Stimulated activated CD4-positive, alpha-beta T cell treated with anti-CD3 and anti-CD28 coated beads, Interleukin-1b, Interleukin-23, amount 100 ng/mL, for 48 hours (primary cell): ENCODE measurements around the gene GAS6.

Experiments
- DNase-seq: peaks from one replicate; pipeline ENCODE4 v3.0.0-alpha.2; 2020

The GAS6 gene

DNA sequence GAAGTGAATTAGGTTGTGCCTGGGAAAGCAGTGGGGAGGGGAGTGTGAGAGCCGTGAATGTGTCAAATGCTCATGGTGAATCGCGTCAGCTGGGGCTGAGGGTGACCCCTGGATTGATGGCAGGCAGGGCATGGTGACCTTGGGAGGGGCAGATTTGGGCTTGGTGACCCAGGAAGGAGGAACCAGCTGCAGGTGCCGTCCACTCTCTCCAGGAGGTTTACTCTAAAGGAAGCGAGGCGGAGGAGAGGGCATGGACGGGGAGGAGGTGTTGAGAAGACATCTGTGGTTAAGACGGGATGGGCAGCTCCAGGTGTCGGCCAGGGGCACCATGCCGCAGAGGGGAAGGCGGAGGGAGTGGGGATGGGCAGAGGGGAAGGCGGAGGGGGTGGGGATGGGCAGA is 76.2 kb downstream of the GAS6 start:
- no peak for DNase-seq

DNA sequence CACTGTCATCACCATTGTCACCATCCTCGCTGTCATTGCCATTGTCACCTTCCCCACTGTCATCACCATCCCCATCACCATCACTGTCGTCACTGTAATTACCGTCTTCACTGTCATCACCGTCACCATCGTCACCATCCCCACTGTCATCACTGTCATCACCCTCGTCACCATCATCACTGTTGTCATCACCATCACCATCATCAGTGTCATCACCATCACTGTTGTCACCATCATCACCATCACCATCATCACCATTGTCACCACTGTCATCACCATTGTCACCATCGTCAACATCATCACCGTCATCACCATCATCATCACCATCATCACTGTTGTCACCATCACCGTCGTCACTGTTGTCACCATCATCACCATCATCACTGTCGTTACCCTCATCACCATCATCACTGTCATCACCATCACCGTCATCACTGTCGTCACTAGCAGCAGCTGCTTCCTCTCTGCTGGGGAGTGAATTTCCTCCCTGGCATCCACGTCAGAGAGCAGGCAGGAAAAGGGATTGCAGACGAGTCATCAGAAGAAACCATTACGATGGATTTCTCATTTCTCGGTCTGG is 77.5 kb downstream of the GAS6 start:
- DNase-seq = no peak

DNA sequence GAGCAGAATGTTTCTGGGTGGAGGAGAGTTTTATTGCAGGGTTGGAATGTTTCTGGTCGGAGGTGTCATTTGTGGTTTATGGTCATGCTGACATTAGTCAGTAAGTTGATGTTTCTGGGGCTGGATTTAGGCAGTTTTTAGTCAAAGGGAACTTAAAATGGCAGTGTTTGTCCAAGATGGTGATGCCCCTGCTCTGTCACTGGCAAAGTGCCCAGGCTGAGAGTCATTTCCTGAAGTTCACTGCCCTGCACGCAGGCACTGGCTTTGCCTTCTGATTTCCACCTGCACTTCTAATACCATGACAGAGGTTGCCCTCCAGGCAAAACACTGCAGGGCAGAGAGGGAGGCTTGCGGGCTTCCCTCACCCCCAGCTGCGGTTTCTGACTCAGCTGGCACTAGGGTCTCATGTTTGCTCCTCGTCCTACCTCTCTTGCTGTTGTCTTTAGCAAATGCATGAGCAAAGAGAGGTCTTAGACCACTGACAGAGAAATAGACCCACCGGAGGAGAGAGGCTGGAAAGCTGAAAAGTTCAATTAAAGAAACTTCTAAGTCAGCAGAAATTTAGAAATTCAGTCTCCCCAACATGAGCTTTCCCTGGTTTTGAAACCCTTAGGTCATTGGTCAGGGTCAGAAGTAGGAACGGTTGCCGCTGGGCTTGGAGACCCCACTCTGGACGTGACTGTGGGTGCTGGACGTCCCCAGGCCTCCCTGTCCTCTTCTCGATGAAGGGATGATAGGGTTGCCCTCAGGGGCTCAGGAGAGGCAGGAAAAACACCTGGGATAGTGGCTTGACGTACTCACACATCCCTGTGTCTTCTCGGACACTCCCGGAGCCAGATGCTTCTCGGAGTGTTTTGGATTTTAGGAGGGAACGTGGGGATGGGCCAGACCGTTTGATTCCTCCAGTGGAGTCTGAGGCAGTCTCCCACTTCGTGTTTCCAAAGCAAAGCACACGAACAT is 78.5 kb downstream of the GAS6 start:
- DNase-seq = peak; percentile 30

DNA sequence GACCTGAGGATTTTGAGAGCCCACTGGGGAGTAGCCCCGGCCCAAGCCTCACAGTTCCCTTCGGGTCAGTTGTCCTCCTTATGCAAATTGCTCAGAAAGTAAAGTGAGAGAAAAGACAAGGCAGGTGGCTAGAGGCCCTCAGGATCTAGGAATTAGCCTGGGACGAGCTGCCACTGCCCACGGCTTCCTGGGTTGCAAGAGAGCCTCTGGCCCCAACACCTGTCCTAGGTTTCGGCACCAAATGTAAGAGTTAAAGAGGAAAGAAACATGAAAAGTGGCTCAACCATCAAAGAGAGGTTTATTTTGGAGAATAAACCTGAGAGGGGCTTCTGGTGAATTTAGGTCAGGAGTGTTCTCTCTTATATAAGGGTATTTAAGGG is 79.2 kb downstream of the GAS6 start:
- DNase-seq = no peak

DNA sequence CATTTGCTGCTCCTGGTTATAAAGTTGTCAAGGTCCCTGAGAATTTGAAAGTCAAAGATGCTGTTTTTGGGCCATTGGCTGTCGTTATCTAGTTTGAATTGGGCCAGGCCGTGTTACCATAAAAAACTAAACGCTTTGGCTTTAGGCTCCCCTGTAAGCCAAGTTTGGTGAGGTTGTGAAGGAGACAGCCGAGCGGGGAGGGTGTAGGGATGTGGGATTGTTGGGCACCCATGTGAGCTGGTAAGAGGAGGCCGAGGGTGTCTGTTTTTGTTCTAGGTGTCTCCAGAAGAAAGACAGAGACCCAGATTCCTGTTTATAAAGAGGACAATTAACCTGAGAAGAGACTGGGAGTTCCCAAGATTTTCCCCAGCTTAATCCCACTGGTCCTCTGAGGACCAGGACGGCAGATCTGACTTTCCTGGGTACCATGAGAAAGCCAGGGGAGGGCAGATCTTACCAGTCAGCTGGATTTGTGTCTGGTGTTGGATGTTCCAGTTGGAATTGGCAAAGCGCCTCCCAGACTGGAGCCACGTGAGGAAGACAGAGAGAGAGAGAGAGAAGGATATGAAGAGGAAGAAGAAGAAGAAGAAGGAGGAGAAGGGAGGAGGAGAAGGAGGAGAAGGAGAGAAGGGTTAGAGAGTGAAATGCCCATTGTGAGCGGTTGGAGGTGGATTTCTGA is 79.8 kb downstream of the GAS6 start:
- no peak for DNase-seq

DNA sequence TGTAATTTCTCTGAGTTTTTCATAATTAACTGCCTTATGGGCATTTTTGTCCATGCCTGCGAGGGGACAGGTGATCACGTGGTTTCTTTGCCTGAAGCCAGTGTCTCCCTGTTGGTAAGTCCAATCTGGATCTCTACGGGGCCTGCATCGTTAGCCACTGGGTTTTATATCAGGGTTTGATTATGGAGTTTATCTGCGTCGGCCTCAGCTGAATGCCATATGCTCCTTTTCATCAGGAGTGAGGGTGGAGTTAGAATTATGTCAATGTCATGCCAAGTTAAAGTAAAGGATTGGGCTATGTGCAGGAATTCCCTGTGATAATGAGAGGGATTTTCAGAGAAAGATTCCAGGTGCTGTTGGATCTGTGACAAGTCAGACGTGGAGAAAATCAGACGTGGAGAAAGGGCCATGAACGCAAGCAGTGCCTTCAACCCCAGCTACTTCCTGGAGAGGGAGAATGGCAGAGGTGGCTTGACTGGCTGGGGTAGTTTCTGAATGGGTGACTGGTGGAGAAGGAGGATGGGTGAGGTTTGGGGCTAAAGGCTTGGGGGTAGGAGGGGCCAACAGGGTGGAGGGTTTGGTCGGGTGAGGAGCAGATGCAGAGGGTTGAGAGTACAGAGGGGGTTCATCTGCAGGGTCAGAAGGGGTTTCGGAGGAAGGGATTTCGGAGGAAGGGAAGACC is 80.5 kb downstream of the GAS6 start:
- DNase-seq = no peak

DNA sequence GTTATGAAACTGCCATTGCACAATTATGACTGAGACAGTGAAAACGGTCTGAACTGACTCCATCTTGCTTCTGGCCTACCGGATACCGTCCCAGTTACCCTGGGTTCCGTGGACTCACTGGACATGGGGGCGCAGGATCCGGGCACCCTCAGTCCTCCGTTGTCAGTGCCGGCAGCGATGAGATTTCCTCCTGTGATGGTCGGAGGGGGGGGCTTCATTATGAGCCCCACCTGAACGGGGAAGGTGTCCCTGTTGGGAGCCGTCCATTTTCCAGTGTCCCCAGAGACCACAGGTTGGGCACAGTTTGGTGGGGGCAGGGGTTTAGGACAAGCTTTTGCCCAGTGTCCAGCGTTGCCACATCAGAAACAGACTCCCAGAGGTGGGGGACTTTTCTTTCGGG is 81.4 kb downstream of the GAS6 start:
- no peak for DNase-seq

DNA sequence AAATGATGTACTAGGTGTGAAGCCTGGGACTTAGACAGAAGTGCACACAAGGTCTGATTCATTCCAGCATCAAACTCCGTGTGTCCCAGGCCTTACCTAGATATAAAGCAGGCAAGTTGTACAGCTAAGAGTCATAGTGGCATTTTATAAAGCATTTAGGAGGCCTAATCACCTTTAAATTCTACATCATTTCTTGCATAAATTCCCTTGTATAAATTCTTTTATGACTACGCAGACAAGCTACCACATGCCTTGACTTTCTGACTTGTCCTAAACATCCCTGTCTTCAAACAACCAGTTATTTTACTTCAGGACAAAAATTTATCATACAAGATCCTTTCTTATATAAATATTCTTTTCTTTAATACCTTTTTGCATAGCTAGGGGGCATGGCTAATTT is 82.3 kb downstream of the GAS6 start:
- no peak for DNase-seq

DNA sequence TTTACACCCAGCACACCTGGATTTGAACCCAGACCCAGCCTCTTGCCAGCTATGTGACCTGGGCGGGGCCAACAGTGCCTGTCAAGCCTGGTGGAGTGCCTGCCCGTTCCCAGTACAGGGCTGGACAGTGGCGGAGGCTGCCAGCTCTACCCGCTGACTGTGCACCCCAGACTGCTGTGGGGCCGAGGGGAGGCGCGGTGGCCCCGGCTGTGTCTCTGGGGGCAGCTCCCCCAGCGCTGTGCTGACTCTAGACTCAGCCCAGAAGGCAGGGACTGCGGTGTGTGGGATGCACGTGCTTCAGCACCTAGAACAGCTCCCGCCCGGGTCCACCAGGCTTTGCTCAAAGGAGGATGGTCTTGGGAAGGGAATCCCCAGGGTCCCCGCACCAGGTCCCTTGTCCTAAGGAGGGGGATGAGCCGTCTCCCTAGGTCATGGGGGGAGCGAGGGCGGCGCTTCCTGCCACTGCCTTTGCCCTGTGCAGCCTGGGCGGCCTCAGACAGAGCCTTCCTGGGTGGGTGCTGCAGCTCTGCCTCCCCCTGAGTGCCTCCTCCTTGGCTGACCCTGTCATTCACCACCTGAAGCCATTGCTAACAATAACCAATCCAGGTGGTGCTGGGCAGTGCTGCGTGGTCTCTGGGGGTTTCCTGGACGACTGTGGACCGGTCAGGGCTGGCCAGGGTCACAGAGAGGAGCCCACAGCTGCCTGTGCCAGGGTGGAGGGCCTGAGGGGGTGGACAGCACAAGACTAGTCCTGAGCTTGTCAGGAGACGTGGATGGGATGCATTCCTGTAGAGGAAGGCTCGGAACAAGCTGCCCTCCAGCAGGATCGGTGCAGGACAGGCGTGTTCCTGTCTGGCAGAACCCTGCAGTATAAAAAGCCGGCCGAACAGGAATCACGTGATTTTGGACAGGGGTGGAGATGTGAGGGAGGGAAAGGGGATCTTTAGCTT is 86.3 kb downstream of the GAS6 start:
- DNase-seq = no peak

DNA sequence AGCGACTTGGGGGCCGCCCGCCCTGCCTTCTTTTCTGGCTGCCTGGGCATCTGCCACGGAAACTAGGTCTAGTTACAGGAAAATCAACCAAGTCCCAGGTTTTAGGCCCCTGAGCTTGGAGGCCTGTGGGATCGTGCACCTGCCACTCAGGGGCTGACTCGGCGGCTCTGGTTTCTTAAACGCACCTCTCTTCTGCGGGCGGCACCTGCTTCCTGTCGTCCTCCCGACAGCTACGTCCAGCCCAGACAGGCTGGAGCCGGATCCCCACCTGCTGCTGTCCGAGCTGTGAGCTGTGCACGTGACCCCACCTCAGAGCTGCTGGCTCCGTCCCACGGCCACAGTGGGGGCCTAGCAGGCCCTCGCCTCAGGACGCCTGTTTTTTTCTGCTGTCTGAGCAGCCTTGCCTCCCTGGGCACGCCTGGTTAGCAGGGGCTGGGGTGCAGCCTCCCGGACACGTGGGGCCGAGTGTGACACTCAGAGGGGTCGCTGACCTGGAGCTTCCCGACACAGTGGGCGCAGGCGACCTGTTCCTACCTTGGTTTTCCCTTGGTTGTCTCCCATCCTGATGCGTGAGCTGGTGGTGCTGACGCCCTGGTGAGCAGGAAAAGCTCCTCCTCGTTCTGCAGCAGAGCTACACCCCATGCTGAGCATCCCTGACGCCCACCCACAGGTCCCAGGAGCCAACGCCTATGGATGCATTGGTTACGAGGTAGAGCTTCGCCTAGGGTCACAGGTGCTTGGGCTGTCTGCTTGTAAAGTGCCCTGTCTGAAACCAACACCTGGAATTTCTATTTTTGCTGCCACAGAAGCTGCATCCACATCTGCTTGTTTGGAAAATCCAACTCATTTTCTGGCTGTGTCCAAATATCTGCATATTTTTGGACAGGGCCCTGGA is 87.4 kb downstream of the GAS6 start:
- no peak for DNase-seq

DNA sequence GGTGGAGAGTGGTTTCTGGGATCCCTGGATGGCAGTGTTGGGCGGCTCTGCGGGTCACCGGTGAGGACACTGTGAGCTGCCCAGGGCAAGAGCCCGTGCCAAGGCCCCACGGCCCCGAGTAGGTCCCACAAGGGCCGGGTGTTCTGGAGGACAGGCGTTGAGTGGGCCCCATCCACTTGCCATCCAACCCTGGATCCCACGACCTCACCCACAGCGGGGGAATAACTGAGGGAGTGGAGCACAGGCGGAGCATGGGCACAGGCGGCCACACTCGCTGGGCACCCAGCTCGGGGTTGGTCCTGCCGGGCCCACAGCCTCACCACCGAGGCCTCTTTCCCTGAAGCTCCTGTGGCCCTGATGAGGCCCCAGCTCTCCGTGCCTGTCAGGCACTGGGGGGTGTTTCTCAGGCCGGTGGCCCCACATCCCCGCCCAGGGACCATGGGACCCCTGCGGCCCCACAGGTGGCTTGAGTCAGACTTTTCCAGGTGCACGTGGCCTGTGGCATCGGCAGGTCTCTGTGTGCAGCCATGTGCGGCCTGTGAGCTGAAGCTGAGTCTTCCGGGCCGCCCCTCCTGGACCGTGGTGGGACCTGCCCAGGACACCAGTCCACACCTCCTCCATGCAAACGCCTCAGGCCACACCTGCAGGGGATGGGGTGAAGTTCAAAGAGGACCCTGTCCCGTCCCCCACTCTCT is 88.3 kb downstream of the GAS6 start:
- no peak for DNase-seq

DNA sequence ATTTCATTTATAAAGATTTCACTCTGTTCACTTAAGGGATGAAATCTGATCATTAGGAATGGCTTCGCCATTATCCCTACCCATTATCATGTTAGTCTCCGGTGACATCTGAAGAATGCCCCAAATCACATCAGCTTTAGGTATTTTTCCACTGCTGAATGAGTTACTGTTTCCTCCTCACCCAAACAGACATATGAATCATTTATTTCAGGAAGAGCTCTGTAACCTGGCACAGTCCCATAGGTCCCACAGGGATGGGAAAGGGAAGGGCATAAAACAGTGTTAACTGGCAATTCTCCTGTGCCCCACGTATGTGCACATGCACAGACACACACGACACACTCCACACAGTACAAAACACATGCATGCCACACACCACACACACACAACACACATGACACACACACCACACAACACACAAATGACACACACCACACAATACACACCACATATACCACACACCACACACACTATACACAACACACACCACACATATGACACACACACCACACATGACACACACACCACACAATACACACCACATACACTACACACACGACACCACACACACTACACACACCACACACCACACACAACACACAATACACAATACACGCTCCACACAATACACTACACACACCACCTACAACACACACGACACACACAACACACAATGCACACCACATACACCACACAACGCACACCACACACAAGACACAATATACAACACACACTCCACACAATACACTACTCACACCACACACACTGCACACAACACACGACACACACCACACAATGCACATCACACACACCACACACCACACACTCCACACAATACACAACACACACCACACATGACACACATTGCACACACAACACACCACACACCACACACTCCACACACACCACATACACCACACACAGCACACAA is 89.4 kb downstream of the GAS6 start:
- no peak for DNase-seq

DNA sequence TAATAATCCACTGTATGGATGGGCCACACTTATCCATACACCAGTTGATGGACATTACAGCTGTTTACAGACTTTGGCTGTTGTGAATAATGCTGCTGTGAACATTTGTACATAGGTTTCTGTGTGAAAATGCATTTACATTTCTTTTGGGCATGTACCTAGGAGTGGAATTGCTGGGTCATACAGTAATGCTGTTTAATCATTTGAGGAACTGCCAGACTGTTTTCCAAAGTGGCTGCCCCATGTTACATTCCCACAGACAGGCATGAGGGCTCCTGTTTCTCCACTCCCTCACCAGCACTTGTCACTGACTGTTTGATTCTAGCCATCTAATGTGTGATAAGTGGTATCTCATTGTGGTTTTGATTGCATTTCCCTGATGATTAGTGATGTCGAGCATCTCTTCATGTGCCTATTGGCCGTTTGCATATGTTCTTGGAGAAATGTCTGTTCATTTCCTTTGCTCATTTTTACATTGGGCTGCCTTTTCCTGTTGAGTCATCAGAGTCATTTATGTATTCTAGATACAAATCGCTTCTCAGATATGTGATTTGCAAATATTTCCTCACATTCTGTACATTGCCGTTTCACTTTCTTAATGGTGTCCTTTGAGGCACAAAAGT is 92.1 kb downstream of the GAS6 start:
- no peak for DNase-seq

DNA sequence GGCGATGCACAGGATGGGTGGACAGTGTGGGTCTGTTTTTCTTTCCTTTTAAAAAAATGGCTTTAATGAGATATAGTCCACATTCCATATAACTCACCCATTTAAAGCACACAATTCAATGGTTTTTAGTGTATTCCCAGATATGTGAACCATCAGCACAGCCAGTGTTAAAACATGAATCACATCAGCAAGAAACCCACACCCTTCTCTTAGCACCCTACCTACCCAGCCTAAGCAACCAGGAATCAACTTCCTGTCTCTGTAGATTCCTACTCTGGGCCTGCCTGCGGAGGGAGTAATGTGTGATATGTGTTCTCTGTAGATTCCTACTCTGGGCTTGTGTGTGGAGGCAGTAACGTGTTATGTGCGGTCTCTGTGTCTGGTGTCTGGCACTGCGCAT is 92.9 kb downstream of the GAS6 start:
- DNase-seq = no peak
